SU-DHL-6 (cell line): Measurements from ENCODE around the gene MEIS1.

Experiments used
- H2AFZ ChIP-seq: fragments of 200-600 bp; sonication (generic); 2 replicates; pipeline ENCODE4 v1.6.1; 2014; ENCODE audit warnings: low read depth, mild to moderate bottlenecking, moderate library complexity, mixed read lengths, antibody characterized with exemption, low read length; ENCODE audit not compliant: severe bottlenecking
- H3F3A ChIP-seq: fragments of 200-600 bp; shearing (Covaris generic); 2 replicates; pipeline ENCODE4 v1.6.0; 2016; ENCODE audit warnings: antibody characterized with exemption, mild to moderate bottlenecking; ENCODE audit not compliant: insufficient read depth
- H3K27ac ChIP-seq: fragments of 200-600 bp; sonication (generic); 2 replicates; pipeline ENCODE4 v1.5.1; 2016; ENCODE audit warnings: low read depth, mild to moderate bottlenecking, low read length, moderate library complexity, mixed read lengths
- H3K27me3 ChIP-seq: fragments of 200-600 bp; sonication (generic), shearing (Covaris generic); 2 replicates; pipeline ENCODE4 v1.6.0; 2014; ENCODE audit warnings: mild to moderate bottlenecking, low read length
- H3K36me3 ChIP-seq: fragments of 200-600 bp; sonication (generic); 2 replicates; pipeline ENCODE4 v1.6.1; 2014; ENCODE audit warnings: mild to moderate bottlenecking, low read length, mixed read lengths
- H3K4me2 ChIP-seq: fragments of 300-600, 200-600 bp; shearing (Covaris generic), sonication (generic); 2 replicates; pipeline ENCODE4 v1.6.0; 2014; ENCODE audit warnings: low read length, low read depth, mild to moderate bottlenecking; ENCODE audit not compliant: poor library complexity, severe bottlenecking
- H3K4me3 ChIP-seq: fragments of 200-600 bp; sonication (generic); 2 replicates; pipeline ENCODE4 v1.5.1; 2014; ENCODE audit warnings: antibody characterized with exemption, low read length, mild to moderate bottlenecking, mixed read lengths; ENCODE audit not compliant: insufficient read depth, poor library complexity, severe bottlenecking
- H3K79me2 ChIP-seq: fragments of 200-600 bp; sonication (generic); 2 replicates; pipeline ENCODE4 v1.6.1; 2014; ENCODE audit warnings: mild to moderate bottlenecking, low read length, moderate library complexity; ENCODE audit not compliant: insufficient read depth
- H3K9ac ChIP-seq: fragments of 200-600 bp; sonication (generic); 2 replicates; pipeline ENCODE4 v1.7.0; 2014; ENCODE audit warnings: mild to moderate bottlenecking, low read length
- H3K9me2 ChIP-seq: fragments of 200-600 bp; sonication (generic); replicated peaks from 2 replicates; pipeline ENCODE4 v1.6.1; 2014; ENCODE audit warnings: low read length; ENCODE audit not compliant: insufficient read depth
- H3K9me3 ChIP-seq: fragments of 200-600 bp; sonication (generic); 2 replicates; pipeline ENCODE4 v1.6.1; 2014; ENCODE audit warnings: low read length, mixed read lengths; ENCODE audit not compliant: insufficient read depth
- H4K20me1 ChIP-seq: fragments of 200-600 bp; sonication (generic); 2 replicates; pipeline ENCODE4 v1.6.1; 2014; ENCODE audit warnings: low read depth, mild to moderate bottlenecking, antibody characterized with exemption, low read length, moderate library complexity, mixed read lengths
- EZH2phosphoT487 ChIP-seq: fragments of 200-600 bp; sonication (generic), shearing (Covaris generic); conservative IDR thresholded peaks from 2 replicates; pipeline ENCODE4 v1.6.1; 2018; ENCODE audit warnings: mild to moderate bottlenecking, antibody characterized with exemption, low read length, moderate library complexity, mixed read lengths
- TF ChIP-seq, protein P1 (sequence below): fragments of 200-600 bp; sonication (generic); IDR thresholded peaks from one replicate; pipeline ENCODE4 v1.5.1; 2017; ENCODE audit warnings: antibody characterized with exemption, mild to moderate bottlenecking, low read length, moderate library complexity; ENCODE audit not compliant: insufficient read depth, poor library complexity, severe bottlenecking

Gene MEIS1

GRCh38 chr2:66448136-66448991, 13.4 kb downstream of the MEIS1 start:
- H3K9ac ChIP-seq: no peak overlapping the region
- TF ChIP-seq, protein P1, sequence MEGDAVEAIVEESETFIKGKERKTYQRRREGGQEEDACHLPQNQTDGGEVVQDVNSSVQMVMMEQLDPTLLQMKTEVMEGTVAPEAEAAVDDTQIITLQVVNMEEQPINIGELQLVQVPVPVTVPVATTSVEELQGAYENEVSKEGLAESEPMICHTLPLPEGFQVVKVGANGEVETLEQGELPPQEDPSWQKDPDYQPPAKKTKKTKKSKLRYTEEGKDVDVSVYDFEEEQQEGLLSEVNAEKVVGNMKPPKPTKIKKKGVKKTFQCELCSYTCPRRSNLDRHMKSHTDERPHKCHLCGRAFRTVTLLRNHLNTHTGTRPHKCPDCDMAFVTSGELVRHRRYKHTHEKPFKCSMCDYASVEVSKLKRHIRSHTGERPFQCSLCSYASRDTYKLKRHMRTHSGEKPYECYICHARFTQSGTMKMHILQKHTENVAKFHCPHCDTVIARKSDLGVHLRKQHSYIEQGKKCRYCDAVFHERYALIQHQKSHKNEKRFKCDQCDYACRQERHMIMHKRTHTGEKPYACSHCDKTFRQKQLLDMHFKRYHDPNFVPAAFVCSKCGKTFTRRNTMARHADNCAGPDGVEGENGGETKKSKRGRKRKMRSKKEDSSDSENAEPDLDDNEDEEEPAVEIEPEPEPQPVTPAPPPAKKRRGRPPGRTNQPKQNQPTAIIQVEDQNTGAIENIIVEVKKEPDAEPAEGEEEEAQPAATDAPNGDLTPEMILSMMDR: no peak
- TF ChIP-seq EZH2phosphoT487: no peak
- H3K9me3 ChIP-seq: no peaks in the 10 kb centered on the region
- H3K27me3 ChIP-seq: no peaks in the 10 kb centered on the region
- H3F3A ChIP-seq: no peaks in the 10 kb centered on the region
- no peak overlapping the region for H3K27ac ChIP-seq
- H2AFZ ChIP-seq: no peak overlapping the region
- H3K36me3 ChIP-seq: no peaks in the 10 kb centered on the region
- H3K4me3 ChIP-seq: no peak overlapping the region
- H3K4me2 ChIP-seq: no peak overlapping the region
- no peaks in the 10 kb centered on the region for H3K9me2 ChIP-seq
- H3K79me2 ChIP-seq: no peaks in the 10 kb centered on the region
- H4K20me1 ChIP-seq: no peaks in the 10 kb centered on the region

DNA sequence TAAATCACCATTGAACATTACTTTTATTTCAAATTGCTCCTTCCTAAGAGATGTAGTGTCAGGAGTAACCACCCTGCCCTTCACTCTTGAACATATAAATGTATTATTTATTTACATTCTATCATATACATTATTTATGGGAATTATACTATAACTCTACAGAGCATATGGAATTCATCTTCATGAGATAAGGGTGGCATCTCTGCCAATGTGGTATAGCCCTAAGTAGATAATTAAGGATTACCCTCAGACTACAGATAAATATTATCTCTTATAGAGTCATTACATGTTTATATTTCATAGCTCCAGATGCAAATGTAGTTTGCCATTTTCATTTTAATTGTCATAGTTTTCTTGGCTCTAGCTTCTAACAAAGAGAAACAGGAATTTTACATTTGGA, 17.3 kb downstream of the MEIS1 start:
- H3K27ac ChIP-seq: no peak overlapping the region
- H3K79me2 ChIP-seq: no peaks in the 10 kb centered on the region
- H3F3A ChIP-seq: no peaks in the 10 kb centered on the region
- no peak overlapping the region for H3K4me2 ChIP-seq
- no peak overlapping the region for H2AFZ ChIP-seq
- no peaks in the 10 kb centered on the region for H3K27me3 ChIP-seq
- TF ChIP-seq, protein P1: no peak
- no peak for TF ChIP-seq EZH2phosphoT487
- H3K9me2 ChIP-seq: no peaks in the 10 kb centered on the region
- H3K36me3 ChIP-seq: no peaks in the 10 kb centered on the region
- no peaks in the 10 kb centered on the region for H3K9me3 ChIP-seq
- H3K9ac ChIP-seq: no peak overlapping the region
- H4K20me1 ChIP-seq: no peaks in the 10 kb centered on the region
- H3K4me3 ChIP-seq: no peak overlapping the region

DNA sequence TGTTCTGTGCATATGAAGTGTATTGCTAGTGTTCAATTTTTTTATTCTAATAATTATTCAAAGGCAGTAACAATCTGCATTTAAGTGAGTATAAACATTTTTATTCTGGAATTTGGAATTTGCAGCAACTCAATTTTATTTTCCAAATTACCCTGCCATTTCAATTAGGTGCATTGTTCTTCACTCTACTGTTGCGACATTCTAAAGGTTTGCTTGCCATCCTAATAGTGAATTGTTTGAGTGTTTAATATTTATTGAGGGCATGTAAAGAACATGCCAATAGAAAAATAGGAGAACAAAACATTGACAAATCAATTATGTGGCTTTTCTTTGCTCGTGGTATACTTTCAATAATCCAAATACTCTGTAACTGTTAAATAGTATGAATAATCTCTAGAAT, 18.0 kb downstream of the MEIS1 start:
- Histone ChIP-seq H2AFZ (no peak overlapping the region), H3K4me2 (no peak overlapping the region), H3K9me3 (no peaks in the 10 kb centered on the region), H3F3A (no peaks in the 10 kb centered on the region), H3K27me3 (no peaks in the 10 kb centered on the region), H3K27ac (no peak overlapping the region), H3K4me3 (no peak overlapping the region), H4K20me1 (no peaks in the 10 kb centered on the region), H3K9me2 (no peaks in the 10 kb centered on the region), H3K79me2 (no peaks in the 10 kb centered on the region), H3K36me3 (no peaks in the 10 kb centered on the region), H3K9ac (no peak overlapping the region)
- TF ChIP-seq EZH2phosphoT487: no peak
- TF ChIP-seq, protein P1: no peak
